Ovary (tissue), 9 donors: Measurements from ENCODE around the gene SPATA31C1. TPM values are rescaled to one million over a fixed set of nuclear protein-coding genes. Genes with fewer than 3 reads are reported as not detected.
"Not testable (repeated sequence)": the region's sequence is repeated elsewhere in the genome, so short reads cannot be mapped to it uniquely, and the experiment has no call there.

Source experiments
- DNase-seq, 5 donors: peaks; one replicate each; pipeline ENCODE4 v3.0.0-alpha.2; 2019 to 2020
- H3K27ac ChIP-seq, 2 donors: fragments of 200-600 bp; one replicate each; pipeline versions ENCODE4 v1.5.1 to v1.8.0; 2019 to 2022
- H3K27me3 ChIP-seq: fragments of 200-600 bp; one replicate; pipeline ENCODE4 v1.8.0; 2022
- H3K36me3 ChIP-seq: fragments of 200-600 bp; sonication (generic); one replicate; pipeline ENCODE4 v1.5.1; 2019
- H3K4me1 ChIP-seq: one replicate; pipeline ENCODE4 v1.8.1; 2013; ENCODE audit warnings: mild to moderate bottlenecking, moderate library complexity; ENCODE audit not compliant: insufficient read depth
- H3K4me3 ChIP-seq: fragments of 200-600 bp; sonication (generic); one replicate; pipeline ENCODE4 v1.5.1; 2017
- H3K9me3 ChIP-seq, 2 donors: fragments of 200-600 bp in 1 of 2; sonication (generic) in 1 of 2; one replicate each; pipeline versions ENCODE4 v1.5.1 to v1.8.1; 2013 to 2019; ENCODE audit warnings: mild to moderate bottlenecking in 1 of 2, moderate library complexity in 1 of 2
- CTCF ChIP-seq, 3 donors: fragments of 450-650 bp in 2 of 3; fragments of 200-600 bp in 1 of 3; IDR thresholded peaks; one replicate each; pipeline versions ENCODE4 v1.5.1 to v1.8.0; 2016 to 2022; ENCODE audit warnings: antibody characterized with exemption in 3 of 3, mild to moderate bottlenecking in 1 of 3
- EP300 ChIP-seq: sonication (generic); formaldehyde crosslinking; IDR thresholded peaks from one replicate; pipeline ENCODE4 v1.6.1; 2017; ENCODE audit warnings: antibody characterized with exemption
- POLR2A ChIP-seq: fragments of 450-650 bp; IDR thresholded peaks from one replicate; pipeline ENCODE4 v1.6.1; 2017; ENCODE audit warnings: antibody characterized with exemption, mild to moderate bottlenecking, moderate library complexity
- WGBS, 3 donors: extraction: QIAGEN DNeasy Blood & Tissue Kit in 1 of 3; methylation state at CpG; one replicate each; pipeline versions ENCODE4 v1.1.5 to v1.1.7; 2013 to 2017; 5-methylcytosine and 5-hydroxymethylcytosine counted together
- intact Hi-C, 4 donors: fragments of 100-400 bp; cut with DNase I; formaldehyde crosslinking; loops; one replicate each; pipeline versions ENCODE4 v1.11.0 to v1.15.1; 2022 to 2023
- polyA plus RNA-seq, 2 donors: library from polyadenylated mRNA; stranded (reverse); fragments of 200-250 nt in 1 of 2; fragments of 350-450 nt in 1 of 2; fragmentation: Illumina TruSeq in 1 of 2; extraction: RNeasy Lipid Tissue Mini Kit (QIAGEN cat#74804) in 1 of 2; gene quantifications; one replicate each; pipeline ENCODE4 v1.2.3, GENCODE V29; 2013 to 2014
- total RNA-seq, 7 donors: library from RNA; depleted of rRNA in 2 of 7; stranded (reverse); fragments of >200 nt in 2 of 7; fragmentation: NEBNext Ultra II Directional in 3 of 7; extraction: Animal tissue kit (Norgen Biotek cat#: 25700) in 3 of 7; gene quantifications; one replicate each; pipeline versions ENCODE4 v1.1.0 to v1.2.4, GENCODE V29; 2016 to 2023
- donor health status: DM: no; HTN: no; CAD: no; lungs with moderate emphysema.
- donor health status: DM: no; HTN: no; CAD: no.
- donor health status: Bipolar disorder and iron deficiency.
- donor health status: DM: yes; HTN: yes; CAD: no.
- donor health status: DM: no; HTN: no; CAD: no.
- donor health status: DM: yes; HTN: yes; CAD: no.

Gene SPATA31C1
- total and polyA plus RNA-seq, 9 donors = not detected

- no peaks in the 10 kb centered on the region for H3K27me3 ChIP-seq
- H3K4me3 ChIP-seq = no peak overlapping the region
- no peaks in the 10 kb centered on the region for H3K36me3 ChIP-seq
- intact Hi-C loops = no loop called here
- no peaks in the 10 kb centered on the region for H3K9me3 ChIP-seq
- TF ChIP-seq CTCF (IDR thresholded peaks at IDR 0.05) (no peak), POLR2A (no peak), EP300 (no peak)
- WGBS, 3 donors = 87 to 92% (median 91%) methylated on average over 20 of the region's 20 CpGs
- H3K4me1 ChIP-seq = no peaks in the 10 kb centered on the region
- no peak overlapping the region for H3K27ac ChIP-seq
- DNase-seq = no peak
Measured at GRCh38 chr9:87909310-87910041, 8.3 kb upstream of the SPATA31C1 start.

DNA sequence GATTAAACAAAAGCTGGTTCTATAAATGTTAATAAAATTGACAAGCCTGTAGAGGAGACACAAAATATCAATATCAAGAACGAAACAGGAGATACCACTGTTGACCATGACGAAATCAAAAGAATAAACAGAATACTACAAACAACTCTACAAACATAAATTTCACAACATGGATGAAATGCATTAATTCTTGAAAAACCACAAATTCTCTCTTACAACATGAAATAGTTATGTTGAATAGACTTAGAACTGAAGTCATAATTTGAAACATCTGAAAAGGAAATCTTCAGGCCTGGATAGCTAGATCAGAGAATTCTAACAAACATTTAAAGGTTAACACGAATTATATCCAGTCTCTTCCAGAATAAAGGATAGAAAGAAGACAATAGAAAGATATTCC, 6.9 kb upstream of the SPATA31C1 start:
- H3K4me1 ChIP-seq = no peaks in the 10 kb centered on the region
- no peak overlapping the region for H3K27ac ChIP-seq
- no peaks in the 10 kb centered on the region for H3K9me3 ChIP-seq
- WGBS, 3 donors = 71 to 78% (median 77%) methylated on average over 3 of the region's 3 CpGs
- intact Hi-C loops = no loop called here
- H3K36me3 ChIP-seq = no peaks in the 10 kb centered on the region
- no peak for DNase-seq
- TF ChIP-seq EP300 (no peak), POLR2A (no peak), CTCF (IDR thresholded peaks at IDR 0.05) (no peak)
- no peaks in the 10 kb centered on the region for H3K27me3 ChIP-seq
- no peak overlapping the region for H3K4me3 ChIP-seq

DNA sequence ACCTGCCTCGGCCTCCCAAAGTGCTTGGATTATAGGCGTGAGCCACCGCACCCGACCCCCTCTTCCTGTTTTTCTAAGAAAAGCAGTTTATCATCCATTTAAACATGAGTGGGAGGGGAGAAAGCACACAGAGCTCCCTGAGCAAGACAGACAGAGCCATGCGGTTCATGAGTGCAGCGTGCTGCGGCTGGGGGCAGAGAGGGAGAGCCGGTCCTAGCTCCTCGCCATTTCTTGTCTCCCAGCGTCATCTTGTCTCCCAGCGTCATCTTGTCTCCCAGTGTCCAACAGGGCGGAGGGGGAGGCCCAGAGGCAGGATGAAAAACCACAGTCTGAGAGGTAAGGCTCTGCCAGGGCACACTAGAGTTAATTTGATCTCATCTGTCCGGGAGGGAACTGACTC, 1.3 kb downstream of the SPATA31C1 start:
- H3K4me3 ChIP-seq, H3K27me3 ChIP-seq, H3K9me3 ChIP-seq, DNase-seq, intact Hi-C loops, H3K27ac ChIP-seq, H3K36me3 ChIP-seq, H3K4me1 ChIP-seq: not testable (repeated sequence)
- WGBS, 3 donors = 27 to 46% (median 44%) methylated on average over 10 to 12 of the region's 13 CpGs

- H3K27me3 ChIP-seq, DNase-seq, H3K9me3 ChIP-seq, H3K4me3 ChIP-seq, H3K36me3 ChIP-seq, H3K27ac ChIP-seq, H3K4me1 ChIP-seq, intact Hi-C loops: not testable (repeated sequence)
- 78 to 89% (median 84%) methylated on average over 8 of the region's 8 CpGs for WGBS, 3 donors
Measured at GRCh38 chr9:87921561-87921960, 3.8 kb downstream of the SPATA31C1 start.

DNA sequence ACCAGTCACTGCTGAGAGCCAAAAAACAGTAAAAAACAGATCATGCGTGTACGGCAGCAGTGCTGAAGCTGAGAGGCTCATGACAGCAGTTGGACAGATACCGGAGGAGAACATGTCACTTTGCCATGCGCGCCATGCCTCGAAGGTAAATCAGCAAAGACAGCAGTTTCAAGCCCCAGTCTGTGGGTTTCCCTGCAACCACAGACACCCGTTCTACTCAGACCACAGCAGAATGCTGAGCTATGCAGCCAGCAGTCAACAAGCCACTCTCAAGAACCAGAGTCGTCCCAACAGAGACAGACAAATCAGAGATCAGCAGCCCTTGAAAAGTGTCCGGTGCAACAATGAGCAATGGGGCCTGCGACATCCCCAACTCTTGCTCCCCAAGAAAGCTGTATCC, 5.2 kb downstream of the SPATA31C1 start:
- intact Hi-C loops, H3K4me3 ChIP-seq, H3K4me1 ChIP-seq, H3K9me3 ChIP-seq, DNase-seq, H3K27ac ChIP-seq, H3K27me3 ChIP-seq, H3K36me3 ChIP-seq: not testable (repeated sequence)
- 78 to 86% (median 81%) methylated on average over 8 to 10 of the region's 10 CpGs for WGBS, 3 donors

- H3K4me3 ChIP-seq, H3K4me1 ChIP-seq, H3K27me3 ChIP-seq, intact Hi-C loops, H3K36me3 ChIP-seq, H3K9me3 ChIP-seq, H3K27ac ChIP-seq, DNase-seq: not testable (repeated sequence)
- WGBS, 3 donors = 91 to 98% (median 96%) methylated on average over 10 of the region's 10 CpGs
Measured at GRCh38 chr9:87924851-87925250, 7.1 kb downstream of the SPATA31C1 start.

DNA sequence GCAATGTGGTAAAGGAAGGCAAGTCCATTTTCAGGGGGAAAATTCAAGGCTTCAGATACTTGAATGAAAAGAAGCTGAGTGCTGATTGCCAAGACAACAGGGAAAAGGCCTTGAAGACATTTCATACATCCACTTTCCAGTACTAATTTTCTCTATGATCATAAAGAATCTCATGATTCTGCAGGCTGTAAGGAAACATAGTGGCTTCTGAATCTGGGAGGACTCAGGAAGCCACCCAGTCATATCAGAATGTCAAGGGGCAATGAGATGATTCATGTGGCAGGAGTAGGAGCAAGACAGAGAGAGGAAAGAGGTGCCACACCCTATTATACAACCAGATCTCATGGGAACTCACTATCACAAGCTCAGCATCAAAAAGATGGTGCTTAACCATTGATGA, 11.4 kb downstream of the SPATA31C1 start:
- H3K4me1 ChIP-seq, H3K27me3 ChIP-seq, intact Hi-C loops, H3K4me3 ChIP-seq, H3K36me3 ChIP-seq, H3K9me3 ChIP-seq, DNase-seq, H3K27ac ChIP-seq: not testable (repeated sequence)

GRCh38 chr9:87934444-87934843, 16.7 kb downstream of the SPATA31C1 start:
- DNase-seq, H3K9me3 ChIP-seq, H3K4me3 ChIP-seq, H3K4me1 ChIP-seq, H3K27ac ChIP-seq, intact Hi-C loops, H3K36me3 ChIP-seq, H3K27me3 ChIP-seq: not testable (repeated sequence)
- 85 to 89% (median 87%) methylated on average over 7 of the region's 7 CpGs for WGBS, 3 donors

DNA sequence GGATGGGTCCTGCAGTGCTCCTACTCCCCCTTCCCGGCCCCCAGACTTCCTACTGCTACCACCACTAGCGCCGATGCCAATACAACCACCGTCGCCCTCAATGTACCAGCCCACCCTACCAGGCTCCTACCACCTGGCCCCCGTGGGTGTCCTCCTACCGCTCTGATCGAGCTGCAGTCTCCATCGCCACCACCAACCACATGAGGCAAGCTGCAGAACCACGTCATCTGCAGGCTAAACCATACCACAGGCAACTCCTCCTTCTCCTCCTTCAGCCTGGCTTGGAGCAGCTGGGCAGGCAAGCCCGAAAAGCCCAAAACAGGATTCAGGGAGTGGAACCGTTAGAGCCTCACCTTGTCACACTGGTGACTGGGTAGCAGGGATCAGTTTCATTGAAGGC, 19.6 kb downstream of the SPATA31C1 start:
- H3K36me3 ChIP-seq, H3K9me3 ChIP-seq, H3K27me3 ChIP-seq, intact Hi-C loops, DNase-seq, H3K27ac ChIP-seq, H3K4me3 ChIP-seq, H3K4me1 ChIP-seq: not testable (repeated sequence)
- WGBS, 3 donors = 88 to 95% (median 93%) methylated on average over 5 to 12 of the region's 12 CpGs

DNA sequence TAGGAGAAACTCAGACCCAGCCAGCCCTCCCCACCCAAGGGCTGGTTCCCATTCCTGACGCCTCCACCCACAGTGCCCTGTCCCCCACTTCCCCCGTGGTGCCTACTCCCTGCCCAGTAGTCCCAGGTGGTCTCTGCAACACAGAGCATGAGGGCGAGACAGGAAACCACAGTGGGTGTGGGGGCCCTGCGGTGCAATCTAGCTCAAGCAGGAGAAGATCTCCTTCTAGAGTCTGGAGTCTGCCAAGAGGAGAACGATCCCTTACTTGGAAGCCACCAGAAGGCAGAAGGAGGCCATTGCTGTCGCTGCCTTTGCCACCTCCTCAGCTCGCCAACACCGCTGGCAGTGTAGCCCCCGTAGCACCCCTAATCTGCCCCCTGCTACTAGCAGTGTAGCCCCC, 20.2 kb downstream of the SPATA31C1 start:
- H3K27me3 ChIP-seq, intact Hi-C loops, DNase-seq, H3K36me3 ChIP-seq, H3K4me3 ChIP-seq, H3K9me3 ChIP-seq, H3K27ac ChIP-seq, H3K4me1 ChIP-seq: not testable (repeated sequence)
- 87 to 95% (median 91%) methylated on average over 8 to 9 of the region's 9 CpGs for WGBS, 3 donors
